ENCODE data around the gene CFAP97D2. TPM values are rescaled to one million over a fixed set of nuclear protein-coding genes. Genes with fewer than 3 reads are reported as not detected.

CFAP97D2 gene
- not detected in 2 replicates for total RNA-seq

GRCh38 chr13:114179087-114179658 lies at the start of gene CFAP97D2:
CFAP97D2 (plus strand) TSS chr13:114179257; CDS start chr13:114179331, 74 bp downstream.

GRCh38 chr13:114132419-114133121 lies 46.5 kb upstream of the CFAP97D2 start, which contains the start of gene RASA3:
RASA3 (minus strand) TSS chr13:114132623; CDS start chr13:114132489, 134 bp downstream.

GRCh38 chr13:114234645-114235421 lies 55.8 kb downstream of the CFAP97D2 start, which contains the start of gene CDC16:
CDC16 (plus strand) TSS chr13:114234897; CDS start chr13:114235085, 188 bp downstream.

Other genes with a start within 250 kb of the CFAP97D2 start
- gene C13orf46, start 205.2 kb upstream of the CFAP97D2 start, total RNA-seq = under 0.01 TPM in 2 replicates
- gene RASA3, start 46.6 kb upstream of the CFAP97D2 start, total RNA-seq = 32.5 and 36.4 TPM in 2 replicates
- 35.4 and 46.2 TPM in 2 replicates for gene CDC16, start 55.6 kb downstream of the CFAP97D2 start, total RNA-seq
- 17.2 and 18.8 TPM in 2 replicates for gene UPF3A, start 102.3 kb downstream of the CFAP97D2 start, total RNA-seq
- 9.4 and 15.3 TPM in 2 replicates for gene CHAMP1, start 135.2 kb downstream of the CFAP97D2 start, total RNA-seq